LNCAP (cell line): Measurements from ENCODE around the gene GPR75.

Source experiments
- TF ChIP-seq, protein P1 (sequence below): fragments of 450-650 bp; IDR thresholded peaks from 2 replicates; pipeline ENCODE4 v1.5.1; 2017; ENCODE audit warnings: mild to moderate bottlenecking

The GPR75 gene

GRCh38 chr2:53848062-53848461, 11.7 kb downstream of the GPR75 start:
- TF ChIP-seq, protein P1, sequence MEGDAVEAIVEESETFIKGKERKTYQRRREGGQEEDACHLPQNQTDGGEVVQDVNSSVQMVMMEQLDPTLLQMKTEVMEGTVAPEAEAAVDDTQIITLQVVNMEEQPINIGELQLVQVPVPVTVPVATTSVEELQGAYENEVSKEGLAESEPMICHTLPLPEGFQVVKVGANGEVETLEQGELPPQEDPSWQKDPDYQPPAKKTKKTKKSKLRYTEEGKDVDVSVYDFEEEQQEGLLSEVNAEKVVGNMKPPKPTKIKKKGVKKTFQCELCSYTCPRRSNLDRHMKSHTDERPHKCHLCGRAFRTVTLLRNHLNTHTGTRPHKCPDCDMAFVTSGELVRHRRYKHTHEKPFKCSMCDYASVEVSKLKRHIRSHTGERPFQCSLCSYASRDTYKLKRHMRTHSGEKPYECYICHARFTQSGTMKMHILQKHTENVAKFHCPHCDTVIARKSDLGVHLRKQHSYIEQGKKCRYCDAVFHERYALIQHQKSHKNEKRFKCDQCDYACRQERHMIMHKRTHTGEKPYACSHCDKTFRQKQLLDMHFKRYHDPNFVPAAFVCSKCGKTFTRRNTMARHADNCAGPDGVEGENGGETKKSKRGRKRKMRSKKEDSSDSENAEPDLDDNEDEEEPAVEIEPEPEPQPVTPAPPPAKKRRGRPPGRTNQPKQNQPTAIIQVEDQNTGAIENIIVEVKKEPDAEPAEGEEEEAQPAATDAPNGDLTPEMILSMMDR: no peak

DNA sequence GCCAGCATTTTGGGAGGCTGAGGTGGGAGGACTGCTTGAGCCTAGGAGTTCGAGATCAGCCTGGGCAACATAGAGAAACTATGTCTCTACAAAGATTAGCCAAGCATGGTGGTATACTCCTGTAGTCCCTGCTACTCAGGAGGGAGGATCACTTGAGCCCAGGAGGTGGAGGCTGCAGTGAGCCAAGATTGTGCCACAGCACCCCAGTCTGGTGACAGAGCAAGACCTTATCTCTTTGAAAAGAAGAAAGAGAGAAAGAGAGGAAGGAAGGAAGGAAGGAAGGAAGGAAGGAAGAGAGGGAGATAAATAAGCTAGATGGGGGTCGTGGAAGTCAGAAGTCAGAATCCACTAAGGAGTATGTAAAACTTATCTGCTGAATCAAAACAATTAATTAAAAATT, 16.2 kb downstream of the GPR75 start:
- TF ChIP-seq, protein P1: no peak

DNA sequence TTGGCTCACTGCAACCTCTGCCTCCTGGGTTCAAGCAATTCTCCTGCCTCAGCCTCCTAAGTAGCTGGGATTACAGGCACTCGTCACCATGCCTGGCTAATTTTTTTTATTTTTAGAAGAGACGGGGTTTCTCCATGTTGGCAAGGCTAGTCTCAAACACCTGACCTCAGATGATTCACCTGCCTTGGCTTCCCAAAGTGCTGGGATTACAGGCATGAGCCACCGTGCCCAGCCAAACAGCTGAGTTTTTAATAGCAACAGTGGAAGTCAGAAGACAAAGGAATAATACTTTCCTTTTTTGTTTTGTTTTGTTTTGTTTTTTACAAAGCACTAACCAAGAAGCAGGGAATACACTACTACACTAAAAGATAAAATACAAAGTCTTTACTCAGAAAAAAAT, 16.9 kb downstream of the GPR75 start:
- TF ChIP-seq, protein P1: no peak

GRCh38 chr2:53840580-53840979, 19.2 kb downstream of the GPR75 start:
- TF ChIP-seq, protein P1: no peak

DNA sequence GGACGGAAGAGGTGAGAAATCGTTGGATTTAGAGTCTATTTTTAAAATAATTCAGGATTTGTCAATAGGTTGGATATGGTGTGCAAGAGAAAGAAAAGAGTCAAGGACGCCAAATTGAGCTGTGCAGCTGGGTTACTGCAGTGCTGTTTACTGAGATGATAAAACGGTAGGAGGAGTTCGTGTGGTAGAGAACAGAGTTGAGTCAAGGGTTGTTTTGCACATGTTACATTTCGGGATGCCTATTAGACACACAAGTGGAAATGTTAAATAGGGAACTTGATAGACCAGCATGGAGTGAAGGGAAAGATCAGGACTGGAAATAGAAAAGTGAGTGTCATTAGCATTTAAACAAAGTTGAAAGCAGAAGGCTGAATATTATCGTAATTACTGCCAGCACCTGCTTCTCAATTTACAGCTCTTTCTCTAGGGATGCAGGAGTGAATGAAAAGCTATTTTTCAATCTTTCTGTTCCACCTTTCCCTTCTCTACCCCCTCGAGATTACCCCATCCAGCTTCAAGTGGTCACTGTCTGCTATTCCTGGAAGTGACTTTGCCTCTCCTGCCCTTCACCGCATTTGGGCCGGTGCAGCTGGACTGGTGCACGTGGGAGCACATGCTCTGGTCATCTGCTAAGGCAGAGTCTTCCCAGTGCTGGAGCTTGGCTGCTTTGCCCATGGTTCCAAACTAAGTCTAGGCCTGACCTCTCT, 30.3 kb downstream of the GPR75 start:
- TF ChIP-seq, protein P1: no peak

GRCh38 chr2:53828331-53828730, 31.4 kb downstream of the GPR75 start:
- TF ChIP-seq, protein P1: no peak

DNA sequence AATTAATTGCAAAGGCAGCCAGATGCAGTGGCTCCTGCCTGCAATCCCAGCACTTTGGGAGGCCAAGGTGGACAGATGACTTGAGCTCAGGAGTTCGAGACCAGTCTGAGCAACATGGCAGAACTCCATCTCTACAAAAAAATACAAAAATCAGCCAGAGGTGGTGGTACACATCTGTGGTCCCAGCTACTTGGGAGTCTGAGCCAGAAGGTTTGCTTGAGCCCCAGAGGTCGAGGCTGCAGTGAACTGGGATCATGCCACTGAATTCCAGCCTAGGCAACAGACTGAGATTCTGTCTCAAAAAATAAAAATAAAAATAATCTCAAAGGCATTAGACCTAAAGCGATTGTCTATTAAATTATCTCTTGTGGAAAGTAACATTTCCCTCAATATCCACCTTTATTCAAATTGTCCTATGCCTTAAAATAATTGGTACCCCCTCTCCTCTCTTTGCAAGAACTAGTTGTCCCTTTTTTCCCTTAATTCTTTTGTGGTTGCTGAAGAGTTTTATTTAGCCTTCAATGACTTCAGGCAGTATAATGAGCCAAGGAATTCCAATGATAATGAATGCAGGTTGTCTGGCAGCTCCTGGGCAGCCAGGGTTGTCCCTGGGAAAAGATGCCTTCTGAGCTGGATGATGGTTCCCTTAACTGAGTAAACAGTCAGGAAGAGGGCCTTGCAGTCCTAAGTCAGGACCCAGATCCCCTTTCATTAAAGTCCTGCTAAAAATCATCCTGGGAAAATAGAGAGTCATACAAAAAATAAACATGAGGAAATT, 32.2 kb downstream of the GPR75 start:
- TF ChIP-seq, protein P1: no peak
